Measurements from ENCODE around the gene EIF2S1.
A peak's percentile ranks its signal among the peaks of the same experiment; 100 is the strongest.
"Not testable (repeated sequence)": the region's sequence is repeated elsewhere in the genome, so short reads cannot be mapped to it uniquely, and the experiment has no call there.

Gene EIF2S1

DNA sequence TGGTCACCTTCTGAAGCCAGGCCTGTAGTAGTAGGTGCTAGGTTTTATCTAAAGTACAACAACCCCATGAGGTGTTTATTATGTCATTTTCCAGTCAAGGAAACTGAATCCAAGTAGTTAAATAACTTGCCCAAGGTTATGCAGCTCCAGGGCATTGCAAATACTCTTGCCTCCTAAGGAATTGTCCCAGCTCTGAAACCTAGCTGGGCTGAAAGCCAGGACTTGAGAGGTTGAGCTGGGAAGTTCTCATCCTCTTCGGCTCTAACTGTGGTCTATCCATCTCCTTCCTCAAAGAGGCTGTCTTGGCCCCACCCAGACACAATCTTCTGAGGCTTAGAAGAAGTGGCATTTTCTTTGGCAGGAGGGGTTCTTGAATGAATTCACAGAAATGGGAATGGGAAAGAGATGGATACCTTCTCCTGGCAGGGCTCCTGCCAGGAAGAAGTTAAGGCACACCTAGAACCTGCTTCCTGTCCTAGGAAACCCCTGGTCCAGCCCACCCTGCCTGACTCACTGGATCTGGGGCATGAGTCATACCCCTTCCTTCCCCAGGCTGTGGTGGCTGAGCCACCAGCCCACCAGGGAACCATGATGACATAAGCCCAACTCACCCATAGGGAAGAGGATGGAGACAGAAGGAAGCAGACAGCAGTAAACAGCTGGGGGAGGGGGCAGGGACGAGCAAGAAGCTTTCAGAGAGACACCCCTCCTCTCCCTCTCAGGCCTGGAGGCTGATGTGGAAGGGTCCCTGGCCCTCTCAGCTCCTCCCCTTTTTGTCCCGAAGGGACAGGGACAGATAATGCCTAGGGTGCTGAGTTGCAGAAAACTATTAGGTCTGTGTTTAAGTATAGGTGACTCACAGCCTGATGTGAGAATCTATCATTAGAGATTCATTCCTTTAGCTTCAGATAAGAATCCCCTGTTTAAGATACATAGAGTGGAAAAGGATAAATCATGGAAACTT lies 54.0 kb downstream of the EIF2S1 start:
- no peak for DNase-seq

DNA sequence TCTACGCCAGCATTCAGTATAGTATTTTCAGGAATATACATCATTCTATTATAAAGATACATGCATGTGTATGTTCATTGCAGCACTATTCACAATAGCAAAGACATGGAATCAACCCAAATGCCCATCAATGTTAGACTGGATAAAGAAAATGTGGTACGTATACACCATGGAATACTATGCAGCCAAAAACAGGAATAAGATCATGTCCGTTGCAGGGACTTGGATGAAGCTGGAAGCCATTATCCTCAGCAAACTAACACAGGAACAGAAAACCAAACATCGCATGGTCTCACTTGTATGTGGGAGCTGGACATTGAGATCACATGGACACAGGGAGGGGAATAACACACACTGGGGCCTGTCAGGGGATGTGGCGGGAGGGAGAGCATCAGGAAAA lies 55.5 kb downstream of the EIF2S1 start:
- not testable (repeated sequence) for DNase-seq

DNA sequence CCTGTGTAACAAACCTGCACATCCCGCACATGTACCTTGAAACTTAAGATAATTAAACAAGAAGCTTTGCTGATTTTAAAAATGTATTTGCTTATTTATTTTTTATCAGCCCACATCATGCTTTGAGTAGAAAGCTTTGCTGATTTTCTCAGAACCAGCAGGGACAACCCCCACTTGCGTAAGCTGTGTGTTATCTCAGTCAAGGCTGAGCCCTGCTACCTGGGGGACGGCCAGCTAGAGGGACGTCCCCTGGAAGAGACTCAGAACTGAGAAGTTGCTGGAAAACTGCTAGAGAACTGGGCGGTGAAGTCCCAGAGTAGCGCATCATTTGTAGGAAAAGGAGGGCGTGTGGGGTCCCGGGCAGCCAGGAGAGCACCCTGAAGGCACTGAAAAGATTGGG lies 56.0 kb downstream of the EIF2S1 start:
- DNase-seq, result no peak

DNA sequence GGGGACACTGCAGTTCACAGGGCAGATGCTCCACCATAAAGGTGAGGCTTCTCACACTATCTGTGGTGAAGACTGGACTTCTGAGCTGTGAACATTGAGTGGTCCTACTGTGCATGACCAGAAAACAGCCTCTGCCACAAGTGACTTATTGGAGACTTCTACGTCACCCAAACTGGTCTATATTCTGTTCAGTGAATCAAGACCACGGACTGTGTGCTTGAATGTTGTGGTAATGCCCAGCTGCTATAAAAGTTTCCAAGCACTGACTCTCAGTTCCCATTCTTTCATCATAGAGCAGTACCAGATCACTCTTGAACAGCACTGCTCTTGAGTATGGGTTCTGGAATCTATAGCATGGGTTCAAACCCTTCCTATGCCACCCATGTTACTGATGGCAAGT lies 56.7 kb downstream of the EIF2S1 start:
- DNase-seq, result no peak

DNA sequence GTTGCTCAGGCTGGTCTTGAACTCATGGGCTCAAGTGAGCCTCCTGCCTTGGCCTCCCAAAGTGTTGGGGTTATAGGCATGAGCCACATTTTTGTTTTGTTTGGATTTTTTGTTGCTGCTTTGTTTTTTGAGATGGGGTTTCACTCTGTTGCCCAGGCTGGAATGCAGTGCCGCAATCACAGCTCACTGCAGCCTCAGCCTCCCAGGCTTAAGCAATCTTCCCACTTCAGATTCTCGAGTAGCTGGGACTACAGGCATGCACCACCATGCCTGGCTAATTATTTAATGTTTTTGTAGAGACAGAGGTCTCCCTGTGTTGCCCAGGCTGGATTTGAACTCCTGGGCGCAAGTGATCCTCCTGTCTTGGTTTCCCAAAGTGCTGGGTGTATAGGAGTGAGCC lies 57.5 kb downstream of the EIF2S1 start:
- DNase-seq, result no peak

DNA sequence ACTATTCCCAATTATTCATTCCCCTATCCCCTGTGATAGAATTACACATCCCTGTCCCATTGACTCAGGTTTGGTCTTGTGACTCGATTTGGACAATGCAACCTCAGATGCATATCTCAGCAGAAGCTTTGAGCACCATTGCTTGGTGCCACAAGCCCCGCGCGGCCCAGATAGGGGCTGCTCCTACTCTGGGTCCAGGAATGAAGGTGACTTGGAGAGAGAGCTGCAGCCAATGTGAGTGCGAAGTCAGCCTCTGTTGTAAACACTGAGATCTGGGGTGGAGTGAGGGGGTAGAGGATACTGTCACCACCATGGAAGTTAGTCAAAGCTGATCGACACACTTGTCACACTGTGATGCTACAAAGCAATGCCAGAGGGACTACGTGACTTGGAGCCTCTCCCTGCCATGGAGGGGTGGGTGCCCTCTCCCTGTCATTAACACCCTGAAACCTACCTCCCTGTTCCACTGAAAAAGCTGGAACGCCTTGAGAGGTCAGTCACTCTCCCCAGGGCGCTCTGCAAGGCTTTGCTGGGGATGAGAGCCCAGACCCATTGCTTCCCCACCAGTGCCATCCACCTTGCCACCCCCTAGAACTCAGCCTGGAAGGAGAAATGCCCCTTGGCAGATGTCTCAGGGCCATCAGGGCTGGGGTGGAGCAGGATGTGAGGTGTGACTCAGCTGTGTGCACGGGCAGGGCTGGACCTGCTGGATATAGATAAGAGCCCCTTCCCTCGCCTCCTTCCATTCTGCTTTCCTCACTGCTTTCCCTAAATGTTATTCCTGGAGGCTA lies 58.5 kb downstream of the EIF2S1 start:
- no peak for DNase-seq

DNA sequence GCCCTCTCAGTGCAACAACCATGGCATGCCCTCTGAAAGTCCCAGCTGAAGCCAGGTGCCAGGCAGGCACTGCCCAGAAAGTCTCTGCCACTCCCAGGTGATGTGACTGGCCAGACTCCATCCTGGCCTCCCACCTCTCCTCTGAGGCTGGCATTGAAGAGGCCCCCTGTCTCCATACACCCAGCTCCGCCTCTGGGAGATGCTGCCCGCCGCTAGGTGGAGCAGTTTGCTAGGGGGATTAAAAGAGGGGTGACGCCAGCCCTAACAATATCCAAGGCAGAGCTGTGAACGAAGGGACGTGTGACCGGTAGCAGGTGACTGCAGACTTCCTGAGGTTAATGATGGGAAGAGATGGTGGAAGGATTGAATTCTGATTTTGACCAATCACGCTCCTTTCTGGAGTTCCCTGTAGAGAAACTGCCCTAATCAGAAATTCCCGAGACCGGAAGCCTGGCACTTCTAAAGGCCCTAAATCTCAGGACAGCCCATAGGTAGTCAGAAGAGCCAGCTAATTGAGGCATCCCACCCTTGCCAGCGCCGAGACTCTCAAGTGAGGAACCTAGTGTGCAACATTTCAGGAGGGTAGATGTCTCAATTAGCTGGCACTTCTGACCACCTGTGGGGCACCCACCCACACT lies 60.1 kb downstream of the EIF2S1 start:
- no peak for DNase-seq

DNA sequence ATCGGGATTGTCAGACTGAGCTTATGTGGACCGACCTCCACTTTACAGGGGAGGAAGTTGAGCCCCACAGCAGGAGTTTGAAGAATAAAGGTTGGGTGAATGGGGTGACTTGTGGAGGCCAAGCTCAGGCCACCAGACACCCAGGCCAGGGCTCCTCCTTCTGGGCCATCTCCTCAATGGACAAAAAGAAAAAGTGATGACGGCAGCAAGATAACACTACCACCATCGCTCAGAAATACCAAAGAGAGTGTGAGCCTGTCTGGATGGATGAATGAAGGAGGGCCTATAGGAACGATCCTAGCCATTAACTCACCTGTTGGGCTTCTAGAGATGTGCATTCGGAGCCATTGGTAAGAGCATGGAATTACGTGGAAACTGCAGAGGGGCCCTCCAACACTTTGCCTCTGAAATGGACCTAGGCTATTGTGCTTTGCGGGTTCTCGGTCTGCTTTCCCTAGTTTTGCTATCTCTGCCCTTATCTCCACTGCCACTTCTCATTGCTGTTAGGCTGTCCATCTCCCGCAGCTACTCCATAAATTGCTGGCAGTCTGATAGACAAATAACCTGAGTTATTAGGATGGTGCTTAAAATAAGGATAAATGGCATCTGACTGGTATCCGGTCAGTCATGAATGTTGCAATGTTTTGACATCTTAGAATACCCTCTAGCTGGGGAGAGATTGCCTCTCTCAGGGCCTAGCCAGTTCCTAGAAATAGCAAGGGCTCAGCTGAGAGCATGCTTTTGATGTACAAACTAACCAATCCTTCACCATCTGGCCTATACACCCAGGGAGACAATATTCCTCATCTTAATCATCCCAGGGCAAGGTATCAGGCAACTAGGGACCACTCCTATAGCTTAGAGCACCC lies 61.5 kb downstream of the EIF2S1 start:
- DNase-seq, result no peak

DNA sequence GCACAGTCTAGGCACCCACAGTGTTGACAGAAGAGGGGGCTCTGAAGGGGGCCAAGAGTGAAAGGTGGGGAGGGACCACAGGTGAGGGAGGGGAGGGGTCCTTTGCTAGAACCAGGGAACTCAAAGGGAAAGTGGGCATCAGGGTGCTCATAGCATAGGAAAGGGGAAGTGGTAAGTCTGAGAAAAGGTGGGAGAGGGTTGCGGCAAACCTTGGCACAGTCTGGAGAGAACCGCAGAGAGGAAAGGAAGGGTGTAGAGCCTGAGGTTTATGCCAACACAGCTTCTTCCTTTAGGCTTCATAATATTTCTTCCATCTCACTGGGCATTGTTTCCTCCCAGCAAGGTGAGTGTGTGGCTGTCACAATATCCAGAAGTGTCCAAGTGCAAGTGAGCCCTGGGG lies 63.3 kb downstream of the EIF2S1 start:
- no peak for DNase-seq

DNA sequence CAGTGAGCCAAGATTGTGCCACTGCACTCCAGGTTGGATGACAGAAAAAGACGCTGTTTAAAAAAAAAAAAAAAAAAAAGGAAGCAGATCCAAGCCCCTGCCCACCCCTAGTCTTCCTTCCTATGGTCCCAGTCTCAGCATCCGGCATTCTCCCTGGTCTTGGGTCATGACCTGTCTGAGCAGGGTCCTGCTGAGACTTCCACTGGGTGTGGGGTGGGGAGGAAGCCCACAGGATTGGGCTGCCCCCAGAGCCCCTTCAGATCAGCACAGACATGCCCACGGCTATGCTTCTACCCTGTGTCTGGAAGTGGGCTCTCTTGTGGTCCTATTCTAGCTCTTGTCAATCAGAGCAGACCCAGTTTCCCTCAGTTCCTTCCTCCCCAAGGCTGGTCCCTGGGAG lies 64.4 kb downstream of the EIF2S1 start:
- no peak for DNase-seq

DNA sequence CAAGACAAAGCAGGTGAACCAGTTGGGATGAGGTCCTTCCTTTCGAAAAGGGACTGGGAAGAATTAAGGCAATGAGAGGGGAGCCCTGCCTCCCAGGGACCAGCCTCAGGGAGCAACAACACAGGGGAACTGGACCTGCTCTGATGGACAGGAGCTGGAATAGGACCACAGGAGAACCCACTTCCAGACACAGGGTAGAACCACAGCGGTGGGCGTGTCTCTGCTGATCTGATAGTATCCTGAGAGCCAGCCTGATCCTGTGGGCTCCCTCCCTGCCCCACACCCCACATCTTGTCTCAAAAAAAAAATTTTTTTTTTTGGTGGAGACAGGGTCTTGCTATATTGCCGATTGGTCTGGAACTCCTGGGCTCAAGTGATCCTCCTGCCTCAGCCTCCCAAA lies 65.5 kb downstream of the EIF2S1 start:
- DNase-seq, result no peak

DNA sequence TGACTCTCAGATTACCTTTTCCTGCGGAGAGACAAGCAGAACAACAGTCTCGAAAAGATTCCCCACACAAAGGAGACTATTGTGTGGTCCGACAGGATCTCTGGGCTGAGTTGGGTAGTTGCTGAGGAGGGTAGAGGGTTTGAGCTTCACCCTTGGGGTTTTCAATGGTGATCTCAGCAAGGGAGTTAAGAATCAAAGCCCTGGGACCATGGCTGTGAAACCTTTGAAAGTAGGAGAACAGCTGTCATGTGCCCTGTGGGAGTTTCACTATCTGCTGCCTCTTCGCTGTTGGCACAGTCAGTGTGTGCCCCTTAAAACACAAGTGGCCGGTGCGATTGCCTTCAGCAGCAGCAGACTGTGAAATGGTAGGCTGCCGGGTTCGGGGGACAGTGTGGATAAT lies 66.0 kb downstream of the EIF2S1 start:
- DNase-seq, result no peak

DNA sequence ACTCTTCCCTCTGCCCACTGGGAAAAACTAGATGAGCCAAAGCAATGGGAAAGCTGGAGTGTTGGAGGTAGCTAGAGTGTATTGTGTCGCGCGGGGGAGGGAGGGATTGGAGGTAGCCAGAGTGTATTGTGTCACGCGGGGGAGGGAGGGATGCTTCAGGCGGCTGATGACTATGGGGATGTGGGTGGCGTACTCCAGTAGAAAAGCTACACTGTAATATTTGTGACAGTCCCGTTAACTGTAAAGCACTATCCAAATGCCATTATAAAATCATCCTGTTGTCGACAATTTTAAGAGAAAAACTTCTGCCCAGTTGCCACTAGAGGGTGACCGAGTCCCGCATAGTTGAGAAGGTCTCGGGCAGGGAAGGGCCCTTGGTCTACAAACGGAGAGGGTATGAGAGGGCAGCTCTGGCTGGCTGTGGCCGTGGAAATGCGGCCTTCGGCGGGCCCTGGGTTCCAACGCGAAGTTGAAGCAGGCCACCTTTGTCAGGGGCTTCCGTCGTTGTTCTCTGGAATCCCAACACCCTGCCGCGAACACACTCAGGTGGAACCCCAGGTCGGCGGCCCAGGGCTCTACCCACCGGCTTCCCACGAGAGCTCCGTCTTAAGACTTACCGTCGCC lies 67.0 kb downstream of the EIF2S1 start:
- DNase-seq, result peak; percentile 77

DNA sequence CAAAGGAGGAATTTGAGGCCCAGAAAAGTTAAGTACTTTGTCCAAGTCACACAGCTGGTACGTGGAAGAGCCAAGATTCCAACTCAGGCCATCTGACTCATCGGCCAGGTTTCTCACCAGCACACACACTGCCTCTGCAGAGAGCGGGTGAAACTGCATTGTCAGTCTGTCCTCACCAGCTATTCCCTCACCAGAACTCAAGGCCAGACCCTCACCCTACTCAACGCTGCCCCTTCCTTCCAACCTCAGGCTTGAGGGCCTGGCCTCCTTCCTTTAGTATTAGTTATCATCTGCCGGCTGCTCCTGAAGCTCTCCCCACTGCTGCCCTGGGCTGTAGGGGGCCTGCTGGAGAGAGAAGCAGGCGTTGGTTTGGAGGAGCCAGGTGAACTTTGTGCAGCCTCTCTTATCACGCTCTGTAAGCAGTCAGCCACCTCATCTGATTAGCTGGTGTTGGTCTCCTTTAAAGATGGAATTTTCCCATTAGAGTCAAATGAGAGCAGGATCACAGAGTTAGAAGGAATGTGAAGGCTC lies 68.4 kb downstream of the EIF2S1 start:
- DNase-seq, result no peak

DNA sequence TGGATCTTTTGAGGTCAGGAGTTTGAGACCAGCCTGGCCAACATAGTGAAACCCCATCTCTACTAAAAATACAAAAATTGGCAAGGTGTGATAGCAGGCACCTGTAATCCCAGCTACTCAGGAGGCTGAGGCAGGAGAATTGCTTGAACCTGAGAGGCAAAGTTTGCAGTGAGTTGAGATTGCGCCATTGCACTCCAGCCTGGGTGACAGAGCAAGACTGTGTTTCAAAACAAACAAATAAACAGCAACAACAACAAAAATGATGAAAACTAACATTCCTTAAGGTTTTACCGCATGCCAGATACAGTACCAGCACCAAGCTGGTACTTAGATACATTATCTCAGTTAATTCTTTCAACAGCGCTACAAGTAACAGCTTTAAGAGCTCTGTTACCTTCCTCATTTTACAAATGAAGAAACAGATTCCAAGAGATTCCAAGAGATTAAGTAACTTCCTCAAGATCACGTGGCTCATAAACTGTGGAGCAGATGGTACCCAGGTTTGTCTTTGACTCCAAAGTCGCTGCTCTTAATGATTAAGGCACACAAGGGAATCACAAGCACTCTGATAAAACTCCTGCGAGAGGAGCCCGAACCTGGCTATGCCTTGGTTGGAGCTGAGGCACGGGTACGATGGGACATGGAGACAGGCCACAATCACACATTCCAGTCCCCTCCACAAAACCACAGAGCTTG lies 69.5 kb downstream of the EIF2S1 start:
- DNase-seq, result no peak

DNA sequence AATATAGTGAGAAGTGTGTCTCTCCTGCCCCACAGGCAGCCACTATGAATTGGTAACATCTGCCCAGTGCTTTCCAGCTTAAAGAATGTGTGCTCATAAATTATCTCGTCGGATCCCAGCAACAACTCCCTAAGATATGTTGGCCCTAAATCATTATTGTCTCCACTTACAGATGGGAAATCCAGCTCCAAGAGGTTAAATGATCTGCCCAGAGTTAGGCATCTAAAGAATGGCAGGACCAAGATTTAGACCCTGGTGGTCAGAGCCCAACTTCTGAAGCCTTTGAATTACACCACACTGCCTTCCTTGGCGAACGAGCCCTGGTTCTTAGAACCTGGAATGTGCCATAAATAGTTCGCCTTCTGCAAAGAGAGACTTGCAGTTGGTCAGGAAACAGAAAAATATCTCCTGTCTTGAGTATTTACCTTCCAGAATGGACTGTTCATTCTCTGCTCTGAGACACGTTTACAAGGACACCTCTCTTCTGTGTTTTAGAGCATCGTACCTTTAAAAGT lies 72.0 kb downstream of the EIF2S1 start:
- no peak for DNase-seq

DNA sequence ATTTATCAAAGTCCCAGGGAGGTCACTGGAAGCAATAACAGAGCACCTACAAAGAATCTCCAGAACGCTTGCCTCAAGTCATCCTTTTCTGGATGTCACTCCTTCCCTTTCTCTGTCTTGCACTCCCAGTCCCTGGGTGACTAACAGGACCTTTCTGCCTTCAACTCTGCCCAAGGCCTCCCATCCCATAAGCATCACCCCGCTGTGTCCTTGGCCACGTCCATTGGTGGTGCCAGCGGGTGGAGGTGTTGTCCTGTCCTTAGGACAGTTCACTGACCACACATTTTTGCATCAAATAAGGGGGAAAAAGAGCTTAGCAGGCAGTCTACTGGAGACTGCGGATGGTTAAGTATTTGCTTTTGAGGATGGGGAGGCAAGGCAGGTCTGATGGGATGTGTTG lies 75.5 kb downstream of the EIF2S1 start:
- no peak for DNase-seq
